Measurements from ENCODE around the gene TOMM40L. TPM values are rescaled to one million over a fixed set of nuclear protein-coding genes. Genes with fewer than 3 reads are reported as not detected.

TOMM40L gene
- total RNA-seq, 1 donor from 2014 or later, result 9.7 TPM

Other genes starting within 250 kb of the TOMM40L start
- gene F11R, start 204.9 kb upstream of the TOMM40L start, total RNA-seq, result 133 and 134 TPM in 2 replicates
- gene TSTD1, start 187.1 kb upstream of the TOMM40L start, total RNA-seq, result 0.82 and 7.1 TPM in 2 replicates
- 56.8 and 68.4 TPM in 2 replicates for gene USF1, start 180.1 kb upstream of the TOMM40L start, total RNA-seq
- gene ARHGAP30, start 156.2 kb upstream of the TOMM40L start, total RNA-seq, result not detected in 2 replicates
- 0.76 TPM in 1 of 2 replicates, not detected in the other for gene NECTIN4, start 136.5 kb upstream of the TOMM40L start, total RNA-seq
- gene KLHDC9, start 127.7 kb upstream of the TOMM40L start, total RNA-seq, result 5.3 and 7.2 TPM in 2 replicates
- gene PFDN2, start 108.0 kb upstream of the TOMM40L start, total RNA-seq, result 63.0 and 78.2 TPM in 2 replicates
- 16.4 and 22.6 TPM in 2 replicates for gene NIT1, start 108.0 kb upstream of the TOMM40L start, total RNA-seq
- gene DEDD, start 93.4 kb upstream of the TOMM40L start, total RNA-seq, result 35.5 and 43.8 TPM in 2 replicates
- gene UFC1, start 72.1 kb upstream of the TOMM40L start, total RNA-seq, result 58.5 and 107 TPM in 2 replicates
- gene USP21, start 66.6 kb upstream of the TOMM40L start, total RNA-seq, result 9.8 and 13.1 TPM in 2 replicates
- 17.2 and 23.5 TPM in 2 replicates for gene PPOX, start 59.6 kb upstream of the TOMM40L start, total RNA-seq
- 38.4 and 43.5 TPM in 2 replicates for gene B4GALT3, start 48.6 kb upstream of the TOMM40L start, total RNA-seq
- 16.6 and 23.8 TPM in 2 replicates for gene ADAMTS4, start 27.0 kb upstream of the TOMM40L start, total RNA-seq
- gene NDUFS2, start 23.7 kb upstream of the TOMM40L start, total RNA-seq, result 113 and 141 TPM in 2 replicates
- gene FCER1G, start 10.8 kb upstream of the TOMM40L start, total RNA-seq, result 1.7 TPM in 1 of 2 replicates, not detected in the other
- gene APOA2, start 2.4 kb upstream of the TOMM40L start, total RNA-seq, result not detected in 2 replicates
- gene NR1I3, start 12.1 kb downstream of the TOMM40L start, total RNA-seq, result not detected in 2 replicates
- not detected in 2 replicates for gene PCP4L1, start 32.7 kb downstream of the TOMM40L start, total RNA-seq
- gene MPZ, start 83.9 kb downstream of the TOMM40L start, total RNA-seq, result 3.4 and 4.7 TPM in 2 replicates
- 69.4 and 92.9 TPM in 2 replicates for gene SDHC, start 88.3 kb downstream of the TOMM40L start, total RNA-seq
- gene CFAP126, start 141.8 kb downstream of the TOMM40L start, total RNA-seq, result not detected in 2 replicates

Measured in glomerular endothelial cell (primary cell).